PC-3 (cell line): Measurements from ENCODE around the gene CSRNP3. TPM values are rescaled to one million over a fixed set of nuclear protein-coding genes. Genes with fewer than 3 reads are reported as not detected.

Experiments used
- ATAC-seq: fragments of 200-7000 bp; cut with Tn5 transposase; 2 replicates; pipeline ENCODE4 v1.9.1; 2020; ENCODE audit warnings: mild to moderate bottlenecking, moderate library complexity
- BruUV-seq: library from RNA; stranded (reverse); fragments of 400-500 nt; replicated peaks from 2 replicates; lab custom pipeline; 2021; lab: Mats Ljungman, UMichigan
- CTCF ChIA-PET: fragments of 300-600 bp; sonication (Branson Sonifier 250); formaldehyde crosslinking; loops from one replicate; lab custom pipeline; 2022; ENCODE audit warnings: antibody characterized with exemption; lab: Charles Lee
- POLR2A ChIA-PET: fragments of 300-600 bp; sonication (Branson Sonifier 250); formaldehyde crosslinking; loops from one replicate; lab custom pipeline; 2022; ENCODE audit warnings: antibody characterized with exemption; ENCODE audit not compliant: unreplicated experiment; lab: Charles Lee
- DNase-seq: peaks from one replicate; pipeline ENCODE4 v3.0.0-alpha.2; 2015
- H2AFZ ChIP-seq: fragments of 300-600 bp; sonication (generic); 2 replicates; pipeline ENCODE4 v1.6.0; 2016; ENCODE audit warnings: antibody characterized with exemption, low read length
- H3F3A ChIP-seq: fragments of 300-600 bp; sonication (generic); one replicate; pipeline ENCODE4 v1.6.0; 2017; ENCODE audit warnings: antibody characterized with exemption, low read length, control low read depth, mild to moderate bottlenecking; ENCODE audit not compliant: unreplicated experiment
- H3K27ac ChIP-seq: fragments of 300-600 bp; sonication (generic); 2 replicates; pipeline ENCODE4 v1.5.1; 2016; ENCODE audit warnings: mild to moderate bottlenecking, low read length
- H3K27me3 ChIP-seq: fragments of 300-600 bp; sonication (generic); 2 replicates; pipeline ENCODE4 v1.6.1; 2016; ENCODE audit warnings: low read length, mixed read lengths
- H3K36me3 ChIP-seq: fragments of 300-600 bp; sonication (generic); 2 replicates; pipeline ENCODE4 v1.6.1; 2016; ENCODE audit warnings: low read depth, mixed run types, low read length, mixed read lengths
- H3K4me1 ChIP-seq: fragments of 300-600 bp; sonication (generic); 2 replicates; pipeline ENCODE4 v1.5.1; 2016; ENCODE audit warnings: low read length; ENCODE audit not compliant: insufficient read depth
- H3K4me2 ChIP-seq: fragments of 300-600 bp; sonication (generic); 2 replicates; pipeline ENCODE4 v1.6.0; 2016; ENCODE audit warnings: low read length
- H3K4me3 ChIP-seq: fragments of 300-600 bp; sonication (generic); 2 replicates; pipeline ENCODE4 v1.5.1; 2016; ENCODE audit warnings: mild to moderate bottlenecking, low read length, mixed read lengths
- H3K79me2 ChIP-seq: fragments of 300-600 bp; sonication (generic); 2 replicates; pipeline ENCODE4 v1.6.1; 2017; ENCODE audit warnings: low read length, mixed read lengths
- H3K9ac ChIP-seq: fragments of 300-600 bp; sonication (generic); 2 replicates; pipeline ENCODE4 v1.6.0; 2016; ENCODE audit warnings: mild to moderate bottlenecking, low read length
- H3K9me2 ChIP-seq: fragments of 300-600 bp; sonication (generic); replicated peaks from 2 replicates; pipeline ENCODE4 v1.6.1; 2016; ENCODE audit warnings: mixed run types, low read length, mixed read lengths
- H3K9me3 ChIP-seq: fragments of 300-600 bp; sonication (generic); 2 replicates; pipeline ENCODE4 v1.6.1; 2016; ENCODE audit warnings: low read length, mixed read lengths
- H4K20me1 ChIP-seq: fragments of 300-600 bp; sonication (generic); 2 replicates; pipeline ENCODE4 v1.6.1; 2016; ENCODE audit warnings: low read length, mixed read lengths
- EZH2 ChIP-seq: fragments of 300-600 bp; sonication (generic); IDR thresholded peaks from one replicate; pipeline ENCODE4 v1.6.1; 2017; ENCODE audit warnings: antibody characterized with exemption, mild to moderate bottlenecking, low read length; ENCODE audit not compliant: unreplicated experiment
- EZH2phosphoT487 ChIP-seq: fragments of 300-600 bp; sonication (generic); IDR thresholded peaks from 2 replicates; pipeline ENCODE4 v1.6.1; 2018; ENCODE audit warnings: mild to moderate bottlenecking, antibody characterized with exemption, low read length, borderline replicate concordance
- intact Hi-C: fragments of 100-400 bp; cut with micrococcal nuclease; formaldehyde crosslinking; loops from 2 replicates; pipeline ENCODE4 v1.9.0; 2023
- total RNA-seq: library from RNA; depleted of rRNA; stranded (reverse); fragments of >200 nt; gene quantifications from 2 replicates; pipeline ENCODE4 v1.2.3, GENCODE V29; 2014
- TF ChIP-seq, protein P1 (sequence below): fragments of 300-600 bp; sonication (generic); conservative IDR thresholded peaks from 2 replicates; pipeline ENCODE4 v1.5.1; 2017; ENCODE audit warnings: antibody characterized with exemption, low read depth, mild to moderate bottlenecking, low read length

Gene CSRNP3
- total RNA-seq, 1 experiment from 2014 or later: 2.2 TPM

DNA sequence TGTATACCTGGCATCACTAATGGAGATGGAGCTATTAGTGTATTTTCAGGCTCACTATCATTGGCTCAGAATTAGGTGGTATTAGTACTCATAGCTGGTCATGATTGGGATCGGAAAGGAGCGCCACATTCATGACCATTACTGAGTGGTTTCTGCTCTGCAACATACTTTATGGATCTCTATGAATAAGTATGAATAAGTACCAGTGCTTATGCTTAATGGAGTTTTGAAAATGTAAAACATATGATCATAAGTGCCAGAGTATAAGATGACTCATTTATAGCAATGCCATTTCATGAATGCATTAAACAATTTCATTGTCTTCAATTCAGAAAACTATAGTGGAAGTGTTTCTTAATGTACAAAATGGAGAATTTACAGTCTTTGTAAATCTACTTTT is 167.9 kb downstream of the CSRNP3 start:
- H3K9ac ChIP-seq: no peak overlapping the region
- TF ChIP-seq EZH2phosphoT487 (no peak), EZH2 (no peak)
- intact Hi-C loops: no loop called here
- H3K27ac ChIP-seq: no peak overlapping the region
- H3K27me3 ChIP-seq: no peaks in the 10 kb centered on the region
- no peaks in the 10 kb centered on the region for H3F3A ChIP-seq
- no peak overlapping the region for H3K4me3 ChIP-seq
- no TSS peak for BruUV-seq
- no peaks in the 10 kb centered on the region for H4K20me1 ChIP-seq
- H3K9me3 ChIP-seq: no peaks in the 10 kb centered on the region
- ChIA-PET CTCF (no interaction called here), POLR2A (no interaction called here)
- H3K4me2 ChIP-seq: no peak overlapping the region
- H2AFZ ChIP-seq: no peak overlapping the region
- no peaks in the 10 kb centered on the region for H3K79me2 ChIP-seq
- peaks cover 8% of the 10 kb centered on the region; the same call in 1 of the 2 replicates for H3K4me1 ChIP-seq
- no peaks in the 10 kb centered on the region for H3K9me2 ChIP-seq
- no peaks in the 10 kb centered on the region for H3K36me3 ChIP-seq
- DNase-seq (peak; percentile 28), ATAC-seq (peak; percentile 74)

GRCh38 chr2:165639504-165639903 is 170.0 kb downstream of the CSRNP3 start:
- H3K9me2 ChIP-seq: no peaks in the 10 kb centered on the region
- H3K27ac ChIP-seq: no peak overlapping the region
- H3K9me3 ChIP-seq: no peaks in the 10 kb centered on the region
- H3K79me2 ChIP-seq: no peaks in the 10 kb centered on the region
- no peaks in the 10 kb centered on the region for H3F3A ChIP-seq
- no peaks in the 10 kb centered on the region for H3K36me3 ChIP-seq
- ChIA-PET CTCF (no interaction called here), POLR2A (no interaction called here)
- intact Hi-C loops: no loop called here
- peaks cover 8% of the 10 kb centered on the region; the same call in 1 of the 2 replicates for H3K4me1 ChIP-seq
- H4K20me1 ChIP-seq: no peaks in the 10 kb centered on the region
- ATAC-seq: no peak
- no peak for TF ChIP-seq EZH2phosphoT487
- TF ChIP-seq, protein P1, sequence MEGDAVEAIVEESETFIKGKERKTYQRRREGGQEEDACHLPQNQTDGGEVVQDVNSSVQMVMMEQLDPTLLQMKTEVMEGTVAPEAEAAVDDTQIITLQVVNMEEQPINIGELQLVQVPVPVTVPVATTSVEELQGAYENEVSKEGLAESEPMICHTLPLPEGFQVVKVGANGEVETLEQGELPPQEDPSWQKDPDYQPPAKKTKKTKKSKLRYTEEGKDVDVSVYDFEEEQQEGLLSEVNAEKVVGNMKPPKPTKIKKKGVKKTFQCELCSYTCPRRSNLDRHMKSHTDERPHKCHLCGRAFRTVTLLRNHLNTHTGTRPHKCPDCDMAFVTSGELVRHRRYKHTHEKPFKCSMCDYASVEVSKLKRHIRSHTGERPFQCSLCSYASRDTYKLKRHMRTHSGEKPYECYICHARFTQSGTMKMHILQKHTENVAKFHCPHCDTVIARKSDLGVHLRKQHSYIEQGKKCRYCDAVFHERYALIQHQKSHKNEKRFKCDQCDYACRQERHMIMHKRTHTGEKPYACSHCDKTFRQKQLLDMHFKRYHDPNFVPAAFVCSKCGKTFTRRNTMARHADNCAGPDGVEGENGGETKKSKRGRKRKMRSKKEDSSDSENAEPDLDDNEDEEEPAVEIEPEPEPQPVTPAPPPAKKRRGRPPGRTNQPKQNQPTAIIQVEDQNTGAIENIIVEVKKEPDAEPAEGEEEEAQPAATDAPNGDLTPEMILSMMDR: no peak
- no peak for DNase-seq
- BruUV-seq: no TSS peak
- H2AFZ ChIP-seq: no peak overlapping the region
- H3K9ac ChIP-seq: no peak overlapping the region
- H3K4me3 ChIP-seq: no peak overlapping the region
- H3K27me3 ChIP-seq: no peaks in the 10 kb centered on the region
- no peak overlapping the region for H3K4me2 ChIP-seq

GRCh38 chr2:165640247-165640929 is 170.9 kb downstream of the CSRNP3 start:
- H3K4me1 ChIP-seq: peaks cover 8% of the 10 kb centered on the region; the same call in 1 of the 2 replicates
- H3K9me3 ChIP-seq: no peaks in the 10 kb centered on the region
- no peak overlapping the region for H3K4me3 ChIP-seq
- POLR2A ChIA-PET: no interaction called here
- intact Hi-C loops: no loop called here
- no peak overlapping the region for H2AFZ ChIP-seq
- H3K9ac ChIP-seq: no peak overlapping the region
- no peaks in the 10 kb centered on the region for H3K36me3 ChIP-seq
- H3K4me2 ChIP-seq: no peak overlapping the region
- no peak for TF ChIP-seq EZH2
- no peak for TF ChIP-seq EZH2phosphoT487
- TF ChIP-seq, protein P1: no peak
- no TSS peak for BruUV-seq
- H3K79me2 ChIP-seq: no peaks in the 10 kb centered on the region
- no peaks in the 10 kb centered on the region for H3K27me3 ChIP-seq
- CTCF ChIA-PET: no interaction called here
- no peaks in the 10 kb centered on the region for H3F3A ChIP-seq
- H3K27ac ChIP-seq: no peak overlapping the region
- no peak for DNase-seq
- ATAC-seq: no peak
- H3K9me2 ChIP-seq: no peaks in the 10 kb centered on the region
- H4K20me1 ChIP-seq: no peaks in the 10 kb centered on the region
